Lower leg skin (tissue), 3 donors: ENCODE data around the gene RBM20.

Experiments used
- CTCF ChIP-seq, 3 donors: fragments of 450-650 bp; IDR thresholded peaks; one replicate each; pipeline ENCODE4 v1.5.1; 2016; ENCODE audit warnings: antibody characterized with exemption in 3 of 3, mild to moderate bottlenecking in 3 of 3, moderate library complexity in 2 of 3
- POLR2A ChIP-seq, 2 donors: fragments of 450-650 bp; IDR thresholded peaks; one replicate each; pipeline ENCODE4 v1.6.1; 2016 to 2017; ENCODE audit warnings: antibody characterized with exemption in 2 of 2, mild to moderate bottlenecking in 1 of 2, moderate library complexity in 1 of 2

- no peak for TF ChIP-seq CTCF (IDR thresholded peaks at IDR 0.05)
- no peak for TF ChIP-seq POLR2A (IDR thresholded peaks at IDR 0.05)
Measured at GRCh38 chr10:110824152-110824441, 180.0 kb downstream of the RBM20 start.
